IPS-11a (cell line): ENCODE results near the gene SLC6A7.

Experiments
- H3K4me3 ChIP-seq: one replicate; pipeline ENCODE4 v1.5.1; 2013; ENCODE audit warnings: low read depth, low read length, control low read depth

The SLC6A7 gene

DNA sequence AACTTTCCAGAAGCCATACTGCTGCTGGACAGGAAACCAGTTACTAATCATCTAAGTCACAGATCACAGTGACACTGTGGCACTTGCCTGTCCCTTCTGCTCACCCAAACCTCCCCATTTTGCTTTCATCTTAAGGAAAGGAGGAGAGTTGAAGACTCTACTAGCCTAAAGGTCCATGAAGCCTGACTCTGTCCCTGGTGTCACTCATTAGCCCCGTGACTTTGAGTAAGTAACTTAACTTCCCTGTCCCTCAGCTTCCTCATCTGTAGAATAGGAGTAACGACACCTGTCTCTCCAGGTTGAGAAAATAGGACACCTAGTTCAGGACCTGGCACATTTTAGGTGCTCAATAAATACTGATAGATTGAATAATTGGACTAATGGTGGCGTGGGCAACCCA is 536 bp upstream of the SLC6A7 start:
- H3K4me3 ChIP-seq = no peak overlapping the region

DNA sequence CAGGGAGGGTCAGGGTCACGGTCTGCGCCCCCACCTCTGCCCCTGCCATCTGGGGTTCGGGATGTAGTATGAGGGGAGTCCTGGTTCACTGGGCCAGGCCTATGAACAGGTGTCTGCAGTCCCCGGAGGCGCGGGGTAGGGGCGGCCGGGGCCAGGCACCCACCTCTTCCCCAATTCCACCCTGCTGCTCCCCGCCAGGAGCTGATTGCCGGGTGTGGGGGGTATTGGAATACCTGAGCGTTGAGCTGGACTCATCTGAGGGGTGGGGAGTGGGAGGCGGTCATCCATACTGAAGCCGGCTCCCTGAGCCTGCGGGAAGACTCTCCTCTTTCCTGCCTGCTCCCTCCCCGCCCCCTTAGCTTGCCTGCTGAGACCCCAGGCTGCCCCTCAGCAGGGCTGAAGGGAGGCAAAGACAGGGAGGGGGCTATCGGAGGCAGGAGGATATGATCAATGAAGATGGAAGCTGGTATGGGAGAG is 679 bp downstream of the SLC6A7 start:
- H3K4me3 ChIP-seq = peak overlapping the region; percentile 14

DNA sequence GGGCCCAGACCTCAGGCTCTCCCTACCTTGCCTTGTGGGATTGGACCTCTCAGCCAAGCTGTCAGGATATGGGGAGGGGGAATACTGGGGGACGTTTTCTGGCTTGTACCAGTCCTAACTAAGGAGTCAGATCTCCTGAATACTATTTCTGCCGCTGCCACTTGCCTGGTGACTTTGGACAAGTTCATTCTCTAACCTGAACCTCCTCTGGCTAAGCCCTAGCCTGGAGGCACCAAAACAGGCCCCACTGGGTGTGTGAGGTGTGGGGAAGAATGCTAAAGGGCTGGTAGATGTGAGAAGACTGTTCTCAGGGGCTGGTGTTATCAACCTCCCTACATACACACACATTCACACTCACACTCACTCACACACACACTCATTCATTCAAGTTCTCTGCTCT is 1.1 kb downstream of the SLC6A7 start:
- H3K4me3 ChIP-seq = no peak overlapping the region

DNA sequence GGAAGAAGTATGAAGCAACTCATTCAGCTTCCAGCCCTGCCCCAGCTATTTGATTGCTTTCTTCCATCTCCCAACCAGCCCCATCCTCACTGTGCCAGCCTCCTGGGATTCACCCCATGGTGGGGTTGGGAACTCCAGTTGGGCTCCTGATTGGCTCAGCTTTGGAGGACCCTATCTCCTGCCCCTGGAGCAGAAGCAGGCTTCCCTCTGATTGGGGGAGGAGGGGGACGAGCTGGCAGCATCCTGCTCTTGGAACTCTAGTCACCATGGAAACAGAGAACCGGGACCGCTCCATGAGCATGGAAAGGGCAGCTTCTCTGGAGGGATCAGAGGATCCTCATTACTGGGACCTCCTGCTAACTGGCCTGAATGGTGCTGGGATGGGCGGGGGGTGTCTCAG is 2.6 kb downstream of the SLC6A7 start:
- no peak overlapping the region for H3K4me3 ChIP-seq

DNA sequence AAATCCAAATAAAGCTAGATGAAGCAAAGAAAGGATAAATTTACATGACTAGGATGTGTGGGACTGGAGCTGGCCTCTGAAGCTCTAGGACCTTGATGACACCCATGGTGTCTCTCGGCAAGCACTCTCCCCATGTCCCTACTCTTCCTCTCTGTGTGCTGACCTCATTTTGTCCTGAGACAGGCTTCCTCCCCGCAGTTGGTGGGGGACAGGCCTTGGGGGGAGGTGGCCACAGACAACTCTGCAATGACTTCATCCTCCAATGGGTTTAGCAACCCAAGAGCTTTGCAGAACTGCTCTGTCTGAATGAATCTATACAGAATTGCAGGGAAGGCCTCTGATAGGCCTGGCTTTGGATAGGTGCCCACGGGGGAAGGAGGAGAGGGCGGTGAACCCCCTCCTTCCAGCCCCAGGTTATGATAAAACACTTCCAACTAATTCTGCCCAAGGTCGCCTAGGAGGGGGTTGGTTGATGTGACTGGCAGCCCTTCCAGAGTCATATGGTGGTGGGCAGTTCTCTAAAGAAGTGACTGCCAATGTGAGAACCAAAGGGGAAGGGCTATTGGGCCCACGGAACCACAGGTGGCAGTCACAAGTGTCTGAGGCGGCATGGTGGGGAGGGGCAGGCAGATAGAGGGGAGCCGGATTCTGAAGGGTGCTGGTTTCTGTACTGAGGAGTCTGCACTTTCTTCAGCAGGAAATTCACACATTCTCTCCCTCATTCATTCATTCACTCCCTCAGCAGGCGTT is 6.0 kb downstream of the SLC6A7 start:
- no peak overlapping the region for H3K4me3 ChIP-seq

DNA sequence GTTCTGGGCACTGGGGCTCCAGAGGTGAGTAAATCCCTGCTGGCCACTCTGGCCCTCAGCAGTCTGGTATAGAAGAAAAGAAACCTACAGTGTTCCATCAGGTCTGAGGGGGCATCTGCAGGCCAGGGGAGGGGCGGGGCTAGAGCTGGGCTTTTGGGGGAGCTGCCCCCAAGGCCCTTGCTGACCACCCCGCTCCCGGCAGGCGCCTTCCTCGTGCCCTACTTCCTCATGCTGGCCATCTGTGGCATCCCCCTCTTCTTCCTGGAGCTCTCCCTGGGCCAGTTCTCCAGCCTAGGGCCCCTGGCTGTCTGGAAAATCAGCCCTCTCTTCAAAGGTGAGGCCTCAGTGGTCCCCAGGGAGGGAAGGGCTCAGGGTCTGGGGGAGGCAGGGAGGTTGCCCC is 6.7 kb downstream of the SLC6A7 start:
- no peak overlapping the region for H3K4me3 ChIP-seq

DNA sequence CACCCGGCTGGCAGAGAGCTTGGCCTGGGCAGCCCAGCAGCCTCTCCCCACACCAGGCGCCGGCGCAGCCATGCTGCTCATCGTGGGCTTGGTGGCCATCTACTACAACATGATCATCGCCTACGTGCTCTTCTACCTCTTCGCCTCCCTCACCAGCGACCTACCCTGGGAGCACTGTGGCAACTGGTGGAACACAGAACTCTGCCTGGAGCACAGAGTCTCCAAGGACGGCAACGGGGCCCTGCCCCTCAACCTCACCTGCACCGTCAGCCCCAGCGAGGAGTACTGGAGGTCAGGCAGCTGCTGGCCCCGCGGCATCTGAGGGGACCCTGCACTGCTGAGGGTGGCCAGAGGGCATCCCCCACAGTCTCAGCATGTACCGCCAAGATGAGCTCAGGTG is 7.1 kb downstream of the SLC6A7 start:
- H3K4me3 ChIP-seq = no peak overlapping the region

DNA sequence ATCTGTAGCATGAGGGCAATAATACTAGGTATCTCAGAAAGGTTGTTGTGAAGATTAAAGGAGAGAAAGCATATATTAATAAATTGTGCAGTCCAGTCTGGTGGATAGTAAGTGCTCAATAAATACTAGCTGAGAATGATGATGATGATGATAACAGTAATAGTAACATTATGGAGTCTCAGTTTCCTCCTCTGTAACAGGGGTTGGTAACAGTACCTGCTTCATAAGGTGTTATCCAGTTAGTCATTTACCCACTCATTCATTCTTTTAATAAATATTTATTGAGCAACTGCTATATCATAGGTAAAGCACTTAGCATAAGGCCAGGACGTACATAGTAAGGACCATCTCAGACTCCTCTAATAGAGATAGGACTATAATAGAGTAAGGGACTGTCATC is 7.6 kb downstream of the SLC6A7 start:
- no peak overlapping the region for H3K4me3 ChIP-seq

DNA sequence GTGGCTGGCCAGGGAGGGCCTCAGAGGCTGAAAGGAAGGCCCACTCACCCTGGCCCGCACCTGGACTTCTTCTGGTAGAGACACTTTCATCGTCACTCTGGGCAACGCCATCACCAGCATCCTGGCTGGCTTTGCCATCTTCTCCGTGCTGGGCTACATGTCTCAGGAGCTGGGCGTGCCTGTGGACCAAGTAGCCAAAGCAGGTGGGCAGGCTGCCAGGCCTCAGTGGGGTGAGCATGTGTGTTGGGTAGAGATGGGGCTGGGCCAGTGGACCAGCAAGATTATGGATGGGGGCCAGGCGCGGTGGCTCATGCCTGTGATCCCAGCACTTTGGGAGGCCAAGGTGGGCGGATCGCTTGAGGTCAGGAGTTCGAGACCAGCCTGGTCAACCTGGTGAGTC is 12.6 kb downstream of the SLC6A7 start:
- no peak overlapping the region for H3K4me3 ChIP-seq

DNA sequence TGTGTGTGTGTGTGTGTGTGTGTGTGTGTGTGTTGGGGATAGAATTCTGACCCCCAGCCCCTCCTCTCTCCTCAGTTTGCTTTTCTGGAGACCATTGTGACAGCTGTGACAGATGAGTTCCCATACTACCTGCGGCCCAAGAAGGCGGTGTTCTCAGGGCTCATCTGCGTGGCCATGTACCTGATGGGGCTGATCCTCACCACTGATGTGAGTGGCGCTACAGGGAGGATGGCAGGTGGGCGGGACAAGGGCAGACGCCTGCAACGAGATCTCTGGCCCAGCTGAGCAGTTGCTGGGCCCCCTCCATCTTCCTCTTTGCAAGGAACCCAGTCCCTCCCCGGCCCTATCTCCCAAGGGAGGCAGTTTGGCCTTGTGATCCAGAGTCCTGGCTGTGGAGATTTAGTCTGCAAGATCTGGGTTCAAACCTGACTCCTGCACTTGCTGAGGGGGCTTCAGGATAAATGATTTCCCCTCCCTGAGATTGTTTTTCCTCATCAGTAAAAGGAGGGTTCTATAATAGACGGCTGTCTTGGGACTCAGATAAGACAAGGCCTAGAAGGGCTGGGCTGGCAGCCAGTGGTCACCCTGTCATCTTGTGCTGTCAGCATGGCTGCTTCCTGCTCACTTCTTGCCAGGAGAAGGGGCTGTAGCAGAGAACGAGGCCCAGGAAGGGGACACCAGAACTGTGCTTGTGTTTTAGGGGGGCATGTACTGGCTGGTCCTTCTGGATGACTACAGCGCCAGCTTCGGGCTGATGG is 14.1 kb downstream of the SLC6A7 start:
- H3K4me3 ChIP-seq = no peak overlapping the region

DNA sequence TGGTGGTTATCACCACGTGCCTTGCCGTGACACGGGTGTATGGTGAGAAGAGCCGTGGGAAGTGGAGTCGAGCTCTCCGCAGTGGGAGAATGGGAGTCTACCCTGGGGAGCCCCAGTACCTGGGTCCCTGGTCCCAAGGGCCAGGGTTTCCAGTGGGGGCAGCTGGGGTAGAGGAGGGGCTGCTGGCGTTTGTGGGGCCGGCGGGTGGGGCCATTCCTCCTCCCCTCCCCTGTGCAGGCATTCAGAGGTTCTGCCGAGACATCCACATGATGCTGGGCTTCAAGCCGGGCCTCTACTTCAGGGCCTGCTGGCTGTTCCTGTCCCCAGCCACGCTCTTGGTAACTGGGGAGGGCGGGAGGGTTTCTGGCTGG is 14.7 kb downstream of the SLC6A7 start:
- no peak overlapping the region for H3K4me3 ChIP-seq

DNA sequence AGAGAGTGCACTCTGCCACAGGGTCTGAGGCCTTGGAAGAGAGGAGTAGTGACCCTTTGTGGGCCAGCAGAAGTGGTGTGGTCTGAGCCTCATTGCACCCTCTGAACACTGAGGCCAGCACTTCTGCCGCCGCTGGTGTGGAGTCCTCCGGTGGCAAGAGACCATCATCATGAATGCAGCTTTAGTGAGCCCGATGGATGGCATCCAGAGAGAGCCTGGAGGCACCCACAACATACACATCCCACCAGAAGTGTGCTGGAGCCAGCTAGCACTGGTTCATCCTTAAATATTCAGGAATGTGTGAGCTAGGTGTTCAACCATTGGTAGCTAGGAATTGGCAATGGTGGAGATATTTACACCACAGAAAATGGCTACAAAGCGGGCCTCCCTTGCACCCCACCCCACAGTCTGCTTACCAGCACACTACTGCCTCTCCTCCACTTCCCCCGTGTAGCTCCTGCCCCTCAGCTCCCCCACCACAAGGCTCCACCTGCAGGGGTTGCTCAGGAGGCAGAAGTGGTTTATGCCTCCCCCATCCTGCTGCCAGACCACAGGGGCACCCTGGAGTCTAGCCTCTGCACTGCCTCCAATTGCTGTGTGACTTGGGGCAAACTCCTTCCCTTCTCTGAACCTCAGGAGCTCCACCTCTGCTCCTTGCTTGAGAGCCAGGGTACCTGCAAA is 16.4 kb downstream of the SLC6A7 start:
- no peak overlapping the region for H3K4me3 ChIP-seq

DNA sequence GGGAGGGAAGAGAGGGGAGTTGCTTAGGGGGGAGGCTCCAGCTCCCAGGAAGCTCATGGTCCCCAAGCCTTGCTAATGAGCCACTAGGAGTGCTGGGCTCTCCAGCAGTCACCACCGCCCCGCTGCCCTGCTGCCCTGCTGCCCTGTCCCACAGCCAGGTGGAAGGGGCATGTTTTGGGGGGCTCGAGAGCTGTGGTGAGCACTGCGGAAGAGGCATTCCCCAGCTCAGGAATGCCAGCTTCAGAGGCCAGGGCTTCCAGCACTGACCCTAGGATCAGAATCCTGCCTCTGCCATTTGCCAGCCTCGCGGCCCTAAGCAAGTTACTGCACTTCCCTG is 16.9 kb downstream of the SLC6A7 start:
- H3K4me3 ChIP-seq = no peak overlapping the region

DNA sequence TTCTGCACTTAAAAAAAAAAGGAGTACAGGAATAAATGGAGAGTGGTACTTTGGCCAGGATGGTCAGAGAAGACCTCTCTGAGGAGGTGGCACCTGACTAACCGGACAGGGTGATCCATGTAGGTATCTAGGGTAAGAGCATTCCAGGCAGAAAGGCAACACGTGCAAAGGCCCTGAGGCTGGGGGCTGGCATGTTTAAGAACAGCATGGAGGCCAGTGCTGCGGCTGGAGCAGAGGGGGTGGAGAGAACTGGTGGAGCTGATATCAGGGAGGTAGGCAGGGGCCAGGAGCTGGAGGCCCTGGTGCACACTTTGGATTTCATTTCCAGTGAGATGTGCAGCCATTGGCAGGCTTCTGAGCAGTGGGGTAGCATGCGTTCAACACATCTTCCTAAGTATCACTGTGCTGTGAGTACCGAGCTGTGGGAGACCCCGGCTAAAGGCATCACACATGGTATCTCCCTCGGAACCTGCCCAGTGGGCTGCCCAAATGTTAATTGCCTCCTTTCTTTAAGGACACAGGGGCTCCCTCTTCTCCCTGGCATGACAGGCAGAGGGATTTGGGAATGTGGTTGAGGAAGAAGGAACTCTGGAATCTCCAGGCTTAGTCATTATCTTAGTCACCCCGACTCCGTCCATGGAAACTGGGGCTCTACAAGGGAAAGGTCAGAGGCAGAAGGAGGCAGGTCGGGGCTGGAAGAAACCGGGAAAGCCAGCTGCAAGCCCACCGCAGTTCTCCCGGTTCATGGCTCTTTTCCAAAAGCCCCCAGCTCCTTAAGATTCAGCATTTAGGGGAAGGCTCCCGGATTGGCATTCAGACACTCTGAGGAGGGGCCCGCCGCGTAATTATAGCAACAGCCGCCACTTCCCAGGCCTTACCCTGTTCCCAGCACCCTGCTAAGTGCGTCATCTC is 18.6 kb downstream of the SLC6A7 start:
- no peak overlapping the region for H3K4me3 ChIP-seq

DNA sequence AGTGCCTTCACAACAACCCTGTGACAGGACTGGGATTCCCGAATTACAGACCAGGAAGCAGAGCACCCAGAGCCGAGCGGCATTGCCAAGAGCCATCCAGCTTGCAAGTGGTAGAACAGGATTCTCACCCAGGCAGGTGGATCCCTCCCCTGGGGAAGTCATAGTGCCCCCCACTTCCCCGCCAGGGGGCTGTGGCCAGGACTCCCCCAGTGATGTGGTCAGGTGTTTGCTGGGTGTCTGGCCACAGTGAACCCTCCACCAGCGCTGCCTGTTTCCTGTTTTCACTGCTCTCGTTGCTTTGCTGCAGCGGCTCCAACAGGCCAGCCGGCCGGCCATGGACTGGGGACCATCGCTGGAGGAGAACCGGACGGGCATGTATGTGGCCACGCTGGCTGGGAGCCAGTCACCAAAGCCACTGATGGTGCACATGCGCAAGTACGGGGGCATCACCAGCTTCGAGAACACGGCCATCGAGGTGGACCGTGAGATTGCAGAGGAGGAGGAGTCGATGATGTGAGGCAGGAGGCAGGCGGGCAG is 19.3 kb downstream of the SLC6A7 start:
- no peak overlapping the region for H3K4me3 ChIP-seq

DNA sequence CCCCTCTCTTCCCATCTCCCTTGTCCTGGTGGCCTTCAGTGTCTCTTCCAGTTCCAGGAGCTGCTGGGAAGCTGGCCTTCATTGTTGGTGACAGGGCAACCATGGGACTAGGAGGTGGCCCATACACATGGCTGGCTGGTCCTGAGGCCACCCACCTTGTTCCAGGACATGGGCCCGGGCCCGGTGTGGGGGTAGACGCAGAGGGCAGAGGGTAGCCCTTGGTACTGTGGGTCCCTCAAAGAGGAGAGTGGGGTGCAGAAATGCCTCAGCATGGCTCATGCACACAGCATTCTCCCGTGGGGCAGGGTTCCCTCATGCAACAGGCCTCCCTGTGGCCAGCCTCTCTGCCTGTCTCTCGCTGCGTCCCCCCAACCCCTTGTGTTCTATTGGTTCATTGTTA is 20.8 kb downstream of the SLC6A7 start:
- no peak overlapping the region for H3K4me3 ChIP-seq

DNA sequence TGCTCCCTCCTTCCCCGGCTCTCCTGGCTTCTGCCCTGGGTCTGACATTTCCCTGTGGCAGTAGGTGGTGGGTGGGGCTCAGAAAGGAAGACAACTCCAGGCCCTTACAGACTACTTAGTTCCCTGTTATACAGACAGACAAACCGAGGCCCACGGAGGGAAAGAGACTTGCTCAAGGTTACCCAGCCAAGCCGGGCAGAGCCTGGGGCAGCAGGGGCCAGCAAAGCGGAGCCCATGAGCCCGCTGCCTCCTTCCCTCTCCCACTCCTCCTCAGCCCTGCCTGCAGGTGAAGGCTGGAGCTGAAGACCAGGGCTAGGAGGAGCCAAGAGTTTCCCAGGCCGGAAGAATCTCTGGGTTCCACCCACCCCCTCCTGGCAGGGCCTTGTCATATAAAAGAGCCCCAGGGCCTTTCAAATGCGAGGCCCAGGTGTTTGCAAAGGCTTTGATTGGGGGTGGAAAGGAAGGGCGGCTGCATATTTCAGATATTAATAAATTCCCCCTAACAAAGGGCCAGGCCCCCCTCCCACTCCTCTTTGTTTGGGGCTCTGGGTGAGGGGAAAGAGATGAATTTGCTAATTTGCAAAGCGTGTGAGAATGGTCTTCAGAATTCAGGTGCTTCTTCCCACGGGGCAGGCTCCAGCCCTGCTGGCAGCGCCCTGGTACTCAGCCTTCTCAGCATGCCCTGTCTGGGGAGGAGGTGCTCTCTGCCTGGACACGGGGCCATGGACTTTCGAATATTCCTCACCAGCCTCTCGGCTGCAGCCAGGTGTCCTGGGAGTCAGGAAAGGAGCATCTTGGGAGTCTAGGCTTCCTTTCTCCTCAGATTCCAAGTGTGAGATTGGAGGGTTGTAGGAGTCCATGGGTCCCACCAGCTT is 21.5 kb downstream of the SLC6A7 start:
- H3K4me3 ChIP-seq = no peak overlapping the region

DNA sequence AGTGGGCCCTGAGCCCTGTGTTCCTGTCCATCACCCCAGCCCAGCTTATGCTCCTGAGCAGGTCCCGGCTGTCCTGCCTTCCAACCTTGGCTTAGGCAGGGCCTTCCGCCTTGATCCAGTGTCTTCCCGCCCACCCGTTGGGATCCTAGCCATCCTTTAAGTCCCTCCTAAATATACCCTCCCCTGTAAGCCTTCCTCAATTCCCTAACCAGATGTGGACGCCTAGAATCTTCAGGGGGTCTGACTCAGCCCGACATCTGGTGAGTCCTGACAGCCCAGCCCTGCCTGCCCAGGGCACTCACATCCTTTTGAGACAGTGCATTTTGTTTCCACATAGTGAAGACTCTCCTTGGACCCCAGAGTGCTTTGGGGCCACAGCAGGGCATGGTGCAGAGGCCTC is 23.7 kb downstream of the SLC6A7 start:
- H3K4me3 ChIP-seq = no peak overlapping the region

DNA sequence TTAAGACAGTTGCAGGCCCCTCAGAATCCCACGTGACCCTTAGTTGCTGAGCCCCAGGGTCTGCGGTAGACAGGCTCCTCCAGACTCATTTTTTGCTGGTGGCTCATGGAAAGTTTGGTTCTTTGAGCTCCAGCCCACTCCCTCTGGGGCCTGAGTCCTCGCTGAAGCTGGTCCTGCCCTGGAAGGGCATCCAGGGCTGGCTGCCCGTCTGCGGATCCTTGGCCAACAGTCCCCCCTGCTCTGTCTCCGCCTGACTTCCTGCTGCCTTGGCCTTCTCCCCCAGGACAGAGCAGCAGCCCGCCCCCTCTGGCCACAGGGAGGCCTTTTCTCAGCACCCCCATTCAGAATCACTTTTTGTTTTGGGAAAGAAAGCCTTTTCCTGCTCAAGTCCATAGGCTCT is 24.4 kb downstream of the SLC6A7 start:
- no peak overlapping the region for H3K4me3 ChIP-seq
